Mucosa of descending colon (tissue), 3 donors: ENCODE results near the gene PLPP6. TPM values are rescaled to one million over a fixed set of nuclear protein-coding genes. Genes with fewer than 3 reads are reported as not detected.

Source experiments
- ATAC-seq: fragments of 200-7000 bp; cut with Tn5 transposase; one replicate; pipeline ENCODE4 v1.9.1; 2020; ENCODE audit warnings: mild to moderate bottlenecking, moderate library complexity
- DNase-seq, 3 donors: peaks; one replicate each; pipeline ENCODE4 v3.0.0-alpha.2; 2020
- H3K36me3 ChIP-seq: fragments of 200-600 bp; one replicate; pipeline ENCODE4 v1.8.0; 2021; ENCODE audit warnings: low read depth, mild to moderate bottlenecking
- H3K4me1 ChIP-seq: fragments of 200-600 bp; one replicate; pipeline ENCODE4 v1.8.0; 2021; ENCODE audit warnings: low read depth, mild to moderate bottlenecking
- H3K4me3 ChIP-seq: fragments of 200-600 bp; one replicate; pipeline ENCODE4 v1.8.0; 2021; ENCODE audit warnings: mild to moderate bottlenecking
- H3K9me3 ChIP-seq: fragments of 200-600 bp; one replicate; pipeline ENCODE4 v1.8.0; 2021; ENCODE audit warnings: mild to moderate bottlenecking
- CTCF ChIP-seq: fragments of 200-600 bp; IDR thresholded peaks from one replicate; pipeline ENCODE4 v1.8.0; 2022; ENCODE audit warnings: antibody characterized with exemption, mild to moderate bottlenecking
- intact Hi-C, 2 donors: fragments of 100-400 bp; cut with DNase I in 1 of 2; cut with micrococcal nuclease in 1 of 2; formaldehyde crosslinking; loops; one replicate each; pipeline versions ENCODE4 v1.11.0 to v1.11.1; 2022; cut with DNase I, micrococcal nuclease
- total RNA-seq, 3 donors: library from RNA; stranded (reverse); fragmentation: NEBNext Ultra II Directional in 2 of 3; extraction: Animal tissue kit (Norgen Biotek cat#: 25700) in 2 of 3; gene quantifications; one replicate each; pipeline versions ENCODE4 v1.2.1 to v1.2.4, GENCODE V29; 2021 to 2023
- donor health status: DM: no; HTN: no; CAD: no; lungs with moderate emphysema.
- donor health status: DM: no; HTN: no; CAD: no.
- donor health status: DM: no; HTN: yes; CAD: no.

The PLPP6 gene
- total RNA-seq, 3 donors from 2014 or later, result 9.5 to 21.5 (median 17.2) TPM

GRCh38 chr9:4713849-4714248 is 51.8 kb downstream of the PLPP6 start:
- peak; percentile 41 for ATAC-seq
- TF ChIP-seq CTCF, result no peak
- no peaks in the 10 kb centered on the region for H3K9me3 ChIP-seq
- H3K4me3 ChIP-seq, result no peak overlapping the region
- H3K4me1 ChIP-seq, result no peaks in the 10 kb centered on the region
- DNase-seq, result no peak
- intact Hi-C loops, result no loop called here
- peaks cover 12% of the 10 kb centered on the region for H3K36me3 ChIP-seq

DNA sequence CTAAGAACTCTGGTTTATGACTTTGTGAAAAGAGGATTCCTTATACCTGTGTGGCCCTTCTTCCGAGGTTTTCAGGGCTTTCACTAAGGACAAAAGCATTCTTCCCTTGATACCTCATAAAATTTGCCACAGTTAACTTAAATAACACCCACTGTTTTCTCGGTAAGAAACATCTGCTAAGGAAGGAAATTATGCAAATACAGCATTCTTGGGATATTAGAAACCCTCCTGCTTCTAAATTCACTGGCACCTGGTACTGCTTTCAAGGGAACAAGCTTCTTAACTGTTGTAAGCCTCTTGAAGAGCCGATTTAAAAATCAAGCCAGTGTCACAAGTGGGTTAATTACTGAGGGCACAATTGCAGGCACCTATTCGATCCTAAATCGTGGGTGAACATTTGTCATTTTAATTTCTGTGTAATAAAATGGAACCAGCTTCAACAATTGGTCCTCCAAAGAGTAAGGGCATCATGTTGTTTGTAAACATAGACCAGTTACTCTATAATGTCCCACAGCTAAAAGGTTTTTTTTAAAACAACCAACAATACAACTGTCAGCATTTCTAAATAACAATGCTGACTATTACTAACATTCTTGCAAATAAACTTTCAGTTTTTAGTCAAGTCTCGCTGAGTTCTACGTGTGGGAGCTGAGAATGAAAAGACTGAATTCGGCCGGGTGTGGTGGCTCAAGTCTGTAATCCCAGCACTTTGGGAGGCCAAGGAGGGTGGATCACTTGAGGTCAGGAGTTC is 52.3 kb downstream of the PLPP6 start:
- intact Hi-C loops, result no loop called here
- ATAC-seq (no peak), DNase-seq (no peak)
- peaks cover 12% of the 10 kb centered on the region for H3K36me3 ChIP-seq
- H3K4me1 ChIP-seq, result no peaks in the 10 kb centered on the region
- no peak for TF ChIP-seq CTCF
- H3K4me3 ChIP-seq, result no peak overlapping the region
- H3K9me3 ChIP-seq, result no peaks in the 10 kb centered on the region

Other genes starting within 250 kb of the PLPP6 start
- gene SLC1A1, start 171.8 kb upstream of the PLPP6 start, total RNA-seq, result 10 to 100 TPM; 16.8 to 44.8 (median 37.0) TPM
- 1 to 10 TPM; 4.5 to 4.9 (median 4.7) TPM for gene SPATA6L, start 4.2 kb downstream of the PLPP6 start, total RNA-seq
- gene CDC37L1, start 17.3 kb downstream of the PLPP6 start, total RNA-seq, result 10 to 100 TPM; 11.1 to 27.1 (median 13.9) TPM
- 10 to 100 TPM; 71.4 to 86.8 (median 74.0) TPM for gene AK3, start 78.9 kb downstream of the PLPP6 start, total RNA-seq
- 10 to 100 TPM; 12.0 to 13.3 (median 12.4) TPM for gene RCL1, start 130.7 kb downstream of the PLPP6 start, total RNA-seq